B cell (primary cell): Measurements from ENCODE around the gene MYL11. TPM values are rescaled to one million over a fixed set of nuclear protein-coding genes. Genes with fewer than 3 reads are reported as not detected.

Experiments used
- ATAC-seq: fragments of 200-7000 bp; cut with Tn5 transposase; one replicate; pipeline ENCODE4 v1.10.0; 2021; ENCODE audit warnings: low read depth, mild to moderate bottlenecking, moderate number of reproducible peaks, moderate library complexity
- CTCF ChIA-PET: fragments of 350-600 bp; sonication (Branson Sonifier 250); formaldehyde crosslinking; loops from one replicate; lab custom pipeline; 2021; ENCODE audit warnings: antibody characterized with exemption, inconsistent platforms; lab: Charles Lee
- POLR2A ChIA-PET: fragments of 350-600 bp; sonication (Branson Sonifier 250); formaldehyde crosslinking; loops from one replicate; lab custom pipeline; 2021; ENCODE audit warnings: antibody characterized with exemption; lab: Charles Lee
- DNase-seq: peaks from one replicate; pipeline ENCODE4 v3.0.0; 2013
- H2AFZ ChIP-seq: 2 replicates; pipeline ENCODE4 v1.6.1; 2012; ENCODE audit warnings: mild to moderate bottlenecking, low read depth, low read length; ENCODE audit not compliant: insufficient read depth, poor library complexity, severe bottlenecking
- H3K27ac ChIP-seq, 2 donors: 1 replicate in 1 of 2; 2 replicates in 1 of 2; pipeline ENCODE4 v1.5.1; 2012 to 2013; ENCODE audit warnings: low read length in 2 of 2, mild to moderate bottlenecking in 2 of 2, moderate library complexity in 1 of 2
- H3K27me3 ChIP-seq, 4 experiments: fragments of 200-600 bp in 1 of 4; sonication (generic) in 1 of 4; replicated peaks in 1 of 4; 1 replicate in 2 of 4; 2 replicates in 2 of 4; pipeline versions ENCODE4 v1.6.1 to v1.7.0; 2013 to 2016; ENCODE audit warnings: low read length in 3 of 4, mild to moderate bottlenecking in 2 of 4, mixed read lengths in 1 of 4, moderate library complexity in 1 of 4; ENCODE audit not compliant: insufficient read depth in 4 of 4, control insufficient read depth in 3 of 4; ENCODE audit errors: control extremely low read depth in 1 of 4
- H3K36me3 ChIP-seq, 2 experiments: replicated peaks in 1 of 2; 1 replicate in 1 of 2; 2 replicates in 1 of 2; pipeline versions ENCODE4 v1.6.1 to v1.7.1; 2013; ENCODE audit warnings: low read length in 1 of 2; ENCODE audit not compliant: insufficient read depth in 2 of 2, control insufficient read depth in 1 of 2; ENCODE audit errors: control extremely low read depth in 1 of 2, extremely low read depth in 1 of 2
- H3K4me1 ChIP-seq, 2 donors: fragments of 200-600 bp in 1 of 2; sonication (generic) in 1 of 2; 1 replicate in 1 of 2; 2 replicates in 1 of 2; pipeline versions ENCODE4 v1.5.1 to v1.6.1; 2013 to 2017; ENCODE audit warnings: low read length in 2 of 2; ENCODE audit not compliant: control insufficient read depth in 2 of 2, insufficient read depth in 2 of 2
- H3K4me2 ChIP-seq: replicated peaks from 2 replicates; pipeline ENCODE3; 2012; ENCODE audit warnings: mild to moderate bottlenecking, low read depth, low read length; ENCODE audit not compliant: poor library complexity, severe bottlenecking
- H3K4me3 ChIP-seq, 5 experiments: fragments of 200-600 bp in 1 of 5; sonication (generic) in 1 of 5; 1 replicate in 3 of 5; 2 replicates in 2 of 5; pipeline versions ENCODE4 v1.5.1 to v1.7.0; 2011 to 2016; ENCODE audit warnings: low read length in 4 of 5, mild to moderate bottlenecking in 4 of 5, low read depth in 2 of 5, control low read depth in 1 of 5, moderate library complexity in 1 of 5; ENCODE audit not compliant: insufficient read depth in 1 of 5; ENCODE audit errors: control extremely low read depth in 1 of 5, extremely low read depth in 1 of 5
- H3K79me2 ChIP-seq: fragments of 200-600 bp; sonication (generic); one replicate; pipeline ENCODE4 v1.6.0; 2016; ENCODE audit warnings: low read length; ENCODE audit not compliant: control insufficient read depth, insufficient read depth
- H3K9ac ChIP-seq: fragments of 200-600 bp; sonication (generic); 2 replicates; pipeline ENCODE4 v1.6.1; 2017; ENCODE audit warnings: mild to moderate bottlenecking, low read length, moderate library complexity
- H3K9me3 ChIP-seq, 3 donors: one replicate each; pipeline versions ENCODE4 v1.6.1 to v1.7.1; 2013; ENCODE audit warnings: low read length in 2 of 3; ENCODE audit not compliant: control insufficient read depth in 2 of 3, insufficient read depth in 1 of 3; ENCODE audit errors: control extremely low read depth in 1 of 3
- H4K20me1 ChIP-seq: 2 replicates; pipeline ENCODE4 v1.6.0; 2012; ENCODE audit warnings: mild to moderate bottlenecking, low read length; ENCODE audit not compliant: insufficient read depth, control insufficient read depth, poor library complexity, severe bottlenecking
- H3K27ac Mint-ChIP-seq: one replicate; pipeline ENCODE4 v1.8.0; 2021; ENCODE audit warnings: mixed read lengths
- H3K27me3 Mint-ChIP-seq: one replicate; pipeline ENCODE4 v1.8.0; 2021; ENCODE audit warnings: mixed read lengths
- H3K4me1 Mint-ChIP-seq: one replicate; pipeline ENCODE4 v1.8.0; 2021; ENCODE audit warnings: mixed read lengths
- H3K4me3 Mint-ChIP-seq: one replicate; pipeline ENCODE4 v1.8.0; 2021; ENCODE audit warnings: mixed read lengths
- H3K9me3 Mint-ChIP-seq: one replicate; pipeline ENCODE4 v1.8.0; 2022; ENCODE audit warnings: mixed read lengths; ENCODE audit not compliant: insufficient read depth
- CTCF ChIP-seq: fragments of 200-600 bp; IDR thresholded peaks from one replicate; pipeline ENCODE4 v1.8.0; 2022; ENCODE audit warnings: antibody characterized with exemption, mild to moderate bottlenecking
- EZH2 ChIP-seq: IDR thresholded peaks from 2 replicates; pipeline ENCODE4 v1.6.1; 2012; ENCODE audit warnings: borderline replicate concordance, low read depth, mild to moderate bottlenecking, moderate library complexity, low read length; ENCODE audit not compliant: insufficient read depth, poor library complexity, severe bottlenecking
- WGBS: methylation state at CpG from one replicate; pipeline ENCODE4 v1.1.5; 2013; ENCODE audit warnings: missing lambda C conversion rate; ENCODE audit not compliant: insufficient coverage; 5-methylcytosine and 5-hydroxymethylcytosine counted together
- intact Hi-C: fragments of 100-400 bp; cut with micrococcal nuclease; formaldehyde crosslinking; loops from one replicate; pipeline ENCODE4 v1.10.0; 2022
- polyA plus RNA-seq: library from polyadenylated mRNA; depleted of rRNA; stranded (reverse); fragments of >200 nt; gene quantifications from 2 replicates; pipeline ENCODE4 v1.2.3, GENCODE V29; 2012
- total RNA-seq, 2 donors: library from RNA; stranded (reverse); fragments of 120-200 nt in 1 of 2; gene quantifications; 1 replicate in 1 of 2; 2 replicates in 1 of 2; pipeline versions ENCODE4 v1.2.3 to v1.2.4, GENCODE V29; 2013 to 2022

MYL11 gene
- total and polyA plus RNA-seq, 2 donors (not counting 1 experiment from before 2014, with no cell fraction given): 3.6 TPM; not detected in 1

DNA sequence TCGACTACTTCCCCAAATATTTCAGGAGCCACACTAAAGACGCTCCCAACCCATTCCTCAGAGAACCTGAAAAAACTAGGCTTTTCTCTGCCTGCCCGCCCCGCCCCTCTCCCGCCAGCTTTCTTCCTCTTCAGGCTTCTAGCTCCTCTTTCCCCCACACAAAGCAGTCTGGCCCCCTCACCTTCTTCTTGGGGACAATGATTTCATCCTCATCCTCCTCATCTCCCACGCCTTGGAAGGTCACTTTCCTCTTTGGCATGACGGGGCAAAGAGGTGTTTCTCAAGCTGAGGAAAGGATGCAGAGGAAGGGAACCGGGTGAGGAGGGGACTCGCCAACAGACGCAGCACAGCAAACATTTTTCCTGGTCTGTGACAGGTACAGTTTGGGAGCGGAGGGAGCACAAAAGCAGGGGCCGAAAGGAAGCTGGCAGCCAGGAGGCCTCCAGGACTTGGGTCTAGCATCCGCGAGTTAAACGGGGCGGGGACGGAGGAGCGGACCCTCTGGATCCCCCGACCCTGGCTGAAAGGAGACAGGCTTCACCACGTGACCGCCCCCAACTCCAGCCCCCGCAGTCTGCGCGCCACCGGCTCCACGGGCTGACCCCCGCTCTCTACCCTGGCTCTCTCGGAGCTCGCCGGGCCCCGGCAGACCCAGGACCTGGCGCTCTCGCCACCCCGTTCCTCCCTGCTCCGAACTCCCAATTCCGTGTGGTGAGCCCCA lies 20.0 kb upstream of the MYL11 start:
- under 1% methylated on average over 35 of the region's 36 CpGs for WGBS
- peak overlapping the region; percentile 82 to 99 (median 92) for H3K4me3 ChIP-seq
- H3K27me3 Mint-ChIP-seq: no peaks in the 10 kb centered on the region
- H2AFZ ChIP-seq: peak overlapping the region; percentile 94
- intact Hi-C loops: loop anchor here (1.0 kb wide), 4 partner anchors 16 to 41 kb away; partner anchors contain the start of genes TBC1D10B and ZNF48
- H3K9me3 ChIP-seq: no peaks in the 10 kb centered on the region
- POLR2A ChIA-PET: interaction anchor here (0.6 to 2.8 kb wide), 10 partner anchors 16 to 1515 kb away, joined by 3 to 11 read pairs (median 4); partner anchors contain the start of genes SEPTIN1 and TBC1D10B
- H4K20me1 ChIP-seq: peaks cover 12% of the 10 kb centered on the region
- CTCF ChIA-PET: interaction anchor here (1.1 to 1.6 kb wide), 3 partner anchors 16 to 55 kb away, joined by 3 to 7 read pairs (median 4); partner anchors contain the start of gene TBC1D10B
- H3K36me3 ChIP-seq: peaks cover 0 to 44% of the 10 kb centered on the region in 2 experiments
- no peaks in the 10 kb centered on the region for H3K9me3 Mint-ChIP-seq
- peaks cover 28 to 42% of the 10 kb centered on the region in 2 donors for H3K4me1 ChIP-seq
- H3K4me3 Mint-ChIP-seq: peak overlapping the region; percentile 92
- peak overlapping the region; percentile 92 for H3K9ac ChIP-seq
- H3K27ac Mint-ChIP-seq: peak overlapping the region; percentile 95
- no peak for DNase-seq
- TF ChIP-seq CTCF (no peak), EZH2 (no peak)
- H3K27ac ChIP-seq: peak overlapping the region; percentile 84 to 94
- H3K79me2 ChIP-seq: peaks cover 39% of the 10 kb centered on the region
- H3K4me1 Mint-ChIP-seq: peaks cover 48% of the 10 kb centered on the region
- H3K4me2 ChIP-seq: peak overlapping the region; percentile 93
- no peaks in the 10 kb centered on the region for H3K27me3 ChIP-seq
- peak; percentile 36 for ATAC-seq
